Fibroblast of lung (primary cell): Measurements from ENCODE around the gene MRPL14. TPM values are rescaled to one million over a fixed set of nuclear protein-coding genes. Genes with fewer than 3 reads are reported as not detected.

Experiments used
- DNase-seq, 2 donors: peaks; one replicate each; pipeline versions ENCODE4 v3.0.0 to v3.0.0-alpha.2; 2010; ENCODE audit warnings: low read depth in 2 of 2
- H2AFZ ChIP-seq: 2 replicates; pipeline ENCODE4 v1.5.1; 2012; ENCODE audit warnings: low read length, control low read depth, inconsistent platforms
- H3K27ac ChIP-seq: 2 replicates; pipeline ENCODE4 v1.5.1; 2011; ENCODE audit warnings: low read length, control low read depth; ENCODE audit not compliant: insufficient read depth
- H3K27me3 ChIP-seq: 2 replicates; pipeline ENCODE4 v1.5.1; 2011; ENCODE audit warnings: mild to moderate bottlenecking, low read length; ENCODE audit not compliant: control insufficient read depth, insufficient read depth
- H3K36me3 ChIP-seq: 2 replicates; pipeline ENCODE4 v1.5.1; 2011; ENCODE audit warnings: low read length; ENCODE audit not compliant: control insufficient read depth, insufficient read depth
- H3K4me1 ChIP-seq: 2 replicates; pipeline ENCODE4 v1.5.1; 2011; ENCODE audit warnings: low read length; ENCODE audit not compliant: control insufficient read depth, insufficient read depth; ENCODE audit errors: extremely low read depth
- H3K4me2 ChIP-seq: 2 replicates; pipeline ENCODE4 v1.5.1; 2011; ENCODE audit warnings: low read length, control low read depth; ENCODE audit not compliant: insufficient read depth; ENCODE audit errors: extremely low read depth
- H3K4me3 ChIP-seq, 4 experiments: fragments of 200-600 bp in 1 of 4; sonication (generic) in 1 of 4; replicated peaks in 1 of 4; 2 replicates each; pipeline ENCODE4 v1.5.1; 2011 to 2016; ENCODE audit warnings: low read length in 4 of 4, low read depth in 3 of 4, mild to moderate bottlenecking in 3 of 4, control low read depth in 2 of 4, inconsistent platforms in 1 of 4, mixed read lengths in 1 of 4; ENCODE audit not compliant: insufficient read depth in 1 of 4; ENCODE audit errors: control extremely low read depth in 1 of 4
- H3K79me2 ChIP-seq: 2 replicates; pipeline ENCODE4 v1.5.1; 2012; ENCODE audit warnings: mild to moderate bottlenecking, low read length, inconsistent platforms; ENCODE audit not compliant: control insufficient read depth, insufficient read depth
- H3K9ac ChIP-seq: 2 replicates; pipeline ENCODE4 v1.5.1; 2011; ENCODE audit warnings: mild to moderate bottlenecking, low read length, control low read depth; ENCODE audit not compliant: insufficient read depth
- H3K9me3 ChIP-seq: 2 replicates; pipeline ENCODE4 v1.5.1; 2012; ENCODE audit warnings: low read depth, low read length; ENCODE audit not compliant: control insufficient read depth, insufficient read depth
- H4K20me1 ChIP-seq: 2 replicates; pipeline ENCODE4 v1.5.1; 2011; ENCODE audit warnings: low read length; ENCODE audit not compliant: control insufficient read depth, insufficient read depth; ENCODE audit errors: extremely low read depth
- EZH2 ChIP-seq: IDR thresholded peaks from 2 replicates; pipeline ENCODE4 v1.5.1; 2012; ENCODE audit warnings: low read length, control low read depth, mild to moderate bottlenecking; ENCODE audit errors: missing control alignments
- polyA plus RNA-seq, 2 donors: library from polyadenylated mRNA; depleted of rRNA in 1 of 2; stranded (reverse) in 1 of 2; unstranded in 1 of 2; fragments of >200 nt; gene quantifications; 2 replicates each; pipeline ENCODE4 v1.2.1, GENCODE V29; 2011 to 2012; ENCODE audit warnings: missing spikeins in 1 of 2
- total RNA-seq: library from RNA; depleted of rRNA; stranded (reverse); fragments of >200 nt; gene quantifications from 2 replicates; pipeline ENCODE4 v1.2.1, GENCODE V29; 2014
- TF ChIP-seq, protein P1 (sequence below), 2 donors: IDR thresholded peaks in 1 of 2; conservative IDR thresholded peaks in 1 of 2; 1 replicate in 1 of 2; 2 replicates in 1 of 2; pipeline ENCODE4 v1.5.1; 2011 to 2012; ENCODE audit warnings: low read length in 2 of 2, control low read depth in 1 of 2, inconsistent platforms in 1 of 2, low read depth in 1 of 2, mild to moderate bottlenecking in 1 of 2

Gene MRPL14
- total and polyA plus RNA-seq, 2 donors (not counting 1 experiment from before 2014, with no cell fraction given), result 36.2 to 60.6 TPM

DNA sequence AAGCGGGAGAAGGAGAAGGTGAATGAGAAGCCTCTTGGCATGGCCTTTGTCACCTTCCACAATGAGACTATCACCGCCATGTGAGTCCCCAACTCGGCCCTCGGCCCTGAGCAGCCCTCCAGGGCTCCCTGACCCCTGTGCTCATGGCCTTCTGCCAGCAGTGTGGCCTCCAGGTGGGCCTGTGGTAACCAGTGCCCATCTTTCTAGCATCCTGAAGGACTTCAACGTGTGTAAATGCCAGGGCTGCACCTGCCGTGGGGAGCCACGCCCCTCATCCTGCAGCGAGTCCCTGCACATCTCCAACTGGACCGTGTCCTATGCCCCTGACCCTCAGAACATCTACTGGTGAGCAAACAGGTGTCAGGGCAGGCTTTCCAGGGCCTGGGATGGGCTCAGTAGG is 21.1 kb upstream of the MRPL14 start:
- H2AFZ ChIP-seq, result no peak overlapping the region
- no peak overlapping the region for H3K9ac ChIP-seq
- H3K4me1 ChIP-seq, result no peaks in the 10 kb centered on the region
- no peak overlapping the region for H3K4me3 ChIP-seq
- no peak for DNase-seq
- no peaks in the 10 kb centered on the region for H4K20me1 ChIP-seq
- peaks cover 11% of the 10 kb centered on the region for H3K36me3 ChIP-seq
- no peaks in the 10 kb centered on the region for H3K27me3 ChIP-seq
- no peak for TF ChIP-seq EZH2
- TF ChIP-seq, protein P1, sequence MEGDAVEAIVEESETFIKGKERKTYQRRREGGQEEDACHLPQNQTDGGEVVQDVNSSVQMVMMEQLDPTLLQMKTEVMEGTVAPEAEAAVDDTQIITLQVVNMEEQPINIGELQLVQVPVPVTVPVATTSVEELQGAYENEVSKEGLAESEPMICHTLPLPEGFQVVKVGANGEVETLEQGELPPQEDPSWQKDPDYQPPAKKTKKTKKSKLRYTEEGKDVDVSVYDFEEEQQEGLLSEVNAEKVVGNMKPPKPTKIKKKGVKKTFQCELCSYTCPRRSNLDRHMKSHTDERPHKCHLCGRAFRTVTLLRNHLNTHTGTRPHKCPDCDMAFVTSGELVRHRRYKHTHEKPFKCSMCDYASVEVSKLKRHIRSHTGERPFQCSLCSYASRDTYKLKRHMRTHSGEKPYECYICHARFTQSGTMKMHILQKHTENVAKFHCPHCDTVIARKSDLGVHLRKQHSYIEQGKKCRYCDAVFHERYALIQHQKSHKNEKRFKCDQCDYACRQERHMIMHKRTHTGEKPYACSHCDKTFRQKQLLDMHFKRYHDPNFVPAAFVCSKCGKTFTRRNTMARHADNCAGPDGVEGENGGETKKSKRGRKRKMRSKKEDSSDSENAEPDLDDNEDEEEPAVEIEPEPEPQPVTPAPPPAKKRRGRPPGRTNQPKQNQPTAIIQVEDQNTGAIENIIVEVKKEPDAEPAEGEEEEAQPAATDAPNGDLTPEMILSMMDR (conservative IDR thresholded peaks at IDR 0.05 in 1 of 2, IDR thresholded peaks at IDR 0.05 in 1 of 2; ENCODE audit: low read depth in 1 of 2, low read length in 2 of 2), result no peak
- H3K79me2 ChIP-seq, result no peaks in the 10 kb centered on the region
- no peak overlapping the region for H3K27ac ChIP-seq
- no peaks in the 10 kb centered on the region for H3K9me3 ChIP-seq
- H3K4me2 ChIP-seq, result no peak overlapping the region

DNA sequence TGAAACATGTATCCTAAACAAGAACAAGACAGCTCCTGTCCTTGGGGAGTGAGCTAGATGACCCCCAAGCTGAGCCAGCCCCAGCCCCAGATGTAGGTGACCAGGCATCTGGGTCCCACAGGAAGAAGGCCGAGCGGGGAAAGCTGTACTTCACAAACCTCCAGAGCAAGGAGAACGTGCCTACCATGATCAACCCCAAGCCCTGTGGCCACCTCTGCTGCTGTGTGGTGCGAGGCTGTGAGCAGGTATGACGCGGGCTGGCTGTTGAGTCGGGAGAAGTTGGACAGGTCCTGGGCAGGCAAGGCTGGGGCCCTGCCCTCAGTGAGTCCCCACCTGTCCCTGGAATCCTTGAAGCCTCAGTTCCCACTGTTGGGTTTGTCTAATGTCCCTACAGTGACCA is 20.0 kb upstream of the MRPL14 start:
- H3K79me2 ChIP-seq, result no peaks in the 10 kb centered on the region

DNA sequence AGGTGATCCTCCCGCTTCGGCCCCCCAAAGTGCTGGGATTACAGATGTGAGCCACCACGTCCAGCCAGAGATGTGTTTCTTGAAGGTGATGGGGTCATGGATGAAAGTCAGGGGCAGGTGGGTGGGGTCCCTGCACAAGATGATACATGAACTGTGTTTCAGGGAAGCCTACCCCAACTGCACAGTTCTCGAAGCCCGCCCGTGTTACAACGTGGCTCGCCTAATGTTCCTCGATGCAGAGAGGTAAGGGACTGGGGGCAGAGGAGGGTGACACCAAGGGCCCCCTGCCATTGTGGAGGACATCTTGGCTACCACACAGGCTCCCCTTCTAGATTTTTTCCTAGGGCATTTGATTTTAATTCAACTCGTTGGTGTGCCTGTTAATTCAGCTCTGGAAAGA is 19.4 kb upstream of the MRPL14 start:
- H3K36me3 ChIP-seq, result peaks cover 6% of the 10 kb centered on the region
- DNase-seq, result no peak
- H2AFZ ChIP-seq, result no peak overlapping the region
- no peaks in the 10 kb centered on the region for H3K4me1 ChIP-seq
- no peaks in the 10 kb centered on the region for H4K20me1 ChIP-seq
- no peak overlapping the region for H3K4me2 ChIP-seq
- H3K79me2 ChIP-seq, result no peaks in the 10 kb centered on the region
- H3K9ac ChIP-seq, result no peak overlapping the region
- TF ChIP-seq, protein P1 (conservative IDR thresholded peaks at IDR 0.05 in 1 of 2, IDR thresholded peaks at IDR 0.05 in 1 of 2; ENCODE audit: low read depth in 1 of 2, low read length in 2 of 2), result no peak
- no peak for TF ChIP-seq EZH2
- no peak overlapping the region for H3K4me3 ChIP-seq
- no peaks in the 10 kb centered on the region for H3K9me3 ChIP-seq
- no peaks in the 10 kb centered on the region for H3K27me3 ChIP-seq
- no peak overlapping the region for H3K27ac ChIP-seq

More for the DNA sequence above, 20.0 kb upstream of the MRPL14 start:
- Histone ChIP-seq H3K27me3 (no peaks in the 10 kb centered on the region), H2AFZ (no peak overlapping the region), H4K20me1 (no peaks in the 10 kb centered on the region), H3K4me2 (no peak overlapping the region), H3K9ac (no peak overlapping the region), H3K4me3 (no peak overlapping the region), H3K27ac (no peak overlapping the region), H3K4me1 (no peaks in the 10 kb centered on the region), H3K9me3 (no peaks in the 10 kb centered on the region), H3K36me3 (peaks cover 6% of the 10 kb centered on the region)
- TF ChIP-seq, protein P1 (conservative IDR thresholded peaks at IDR 0.05 in 1 of 2, IDR thresholded peaks at IDR 0.05 in 1 of 2; ENCODE audit: low read depth in 1 of 2, low read length in 2 of 2), result no peak
- TF ChIP-seq EZH2, result no peak
- no peak for DNase-seq
